22Rv1 (cell line): Measurements from ENCODE around the gene EXOC3.

Experiments
- ZFX ChIP-seq: fragments of 450-650 bp; IDR thresholded peaks from 2 replicates; pipeline ENCODE4 v1.6.1; 2017; ENCODE audit warnings: antibody characterized with exemption, borderline replicate concordance
- TF ChIP-seq, protein P1 (sequence below): fragments of 450-650 bp; IDR thresholded peaks from 2 replicates; pipeline ENCODE4 v1.5.1; 2017; ENCODE audit warnings: mild to moderate bottlenecking

- TF ChIP-seq, protein P1, sequence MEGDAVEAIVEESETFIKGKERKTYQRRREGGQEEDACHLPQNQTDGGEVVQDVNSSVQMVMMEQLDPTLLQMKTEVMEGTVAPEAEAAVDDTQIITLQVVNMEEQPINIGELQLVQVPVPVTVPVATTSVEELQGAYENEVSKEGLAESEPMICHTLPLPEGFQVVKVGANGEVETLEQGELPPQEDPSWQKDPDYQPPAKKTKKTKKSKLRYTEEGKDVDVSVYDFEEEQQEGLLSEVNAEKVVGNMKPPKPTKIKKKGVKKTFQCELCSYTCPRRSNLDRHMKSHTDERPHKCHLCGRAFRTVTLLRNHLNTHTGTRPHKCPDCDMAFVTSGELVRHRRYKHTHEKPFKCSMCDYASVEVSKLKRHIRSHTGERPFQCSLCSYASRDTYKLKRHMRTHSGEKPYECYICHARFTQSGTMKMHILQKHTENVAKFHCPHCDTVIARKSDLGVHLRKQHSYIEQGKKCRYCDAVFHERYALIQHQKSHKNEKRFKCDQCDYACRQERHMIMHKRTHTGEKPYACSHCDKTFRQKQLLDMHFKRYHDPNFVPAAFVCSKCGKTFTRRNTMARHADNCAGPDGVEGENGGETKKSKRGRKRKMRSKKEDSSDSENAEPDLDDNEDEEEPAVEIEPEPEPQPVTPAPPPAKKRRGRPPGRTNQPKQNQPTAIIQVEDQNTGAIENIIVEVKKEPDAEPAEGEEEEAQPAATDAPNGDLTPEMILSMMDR, result no peak
- TF ChIP-seq ZFX, result no peak
Measured at GRCh38 chr5:435156-435790, 7.7 kb upstream of the EXOC3 start.
